Endothelial cell of umbilical vein (primary cell): ENCODE results near the gene DHDDS. TPM values are rescaled to one million over a fixed set of nuclear protein-coding genes. Genes with fewer than 3 reads are reported as not detected.

Source experiments
- BruUV-seq: library from RNA; stranded (reverse); fragments of 400-500 nt; replicated peaks from 2 replicates; lab custom pipeline; 2021; lab: Mats Ljungman, UMichigan
- CTCF ChIA-PET: fragments of 300-600, 350-600 bp; sonication (Branson Sonifier 250); formaldehyde crosslinking; loops from one replicate; lab custom pipeline; 2021; ENCODE audit warnings: antibody characterized with exemption, inconsistent platforms; lab: Charles Lee
- POLR2A ChIA-PET: fragments of 300-600, 350-600 bp; sonication (Branson Sonifier 250); formaldehyde crosslinking; loops from one replicate; lab custom pipeline; 2021; ENCODE audit warnings: antibody characterized with exemption, inconsistent platforms; lab: Charles Lee
- DNase-seq: peaks from one replicate; pipeline ENCODE4 v3.0.0-alpha.2; 2011; ENCODE audit warnings: low read depth, low spot score
- FAIRE-seq: peaks from 2 replicates; lab custom pipeline; 2011; peaks lifted over from hg19 to GRCh38; lab: Jason Lieb, UNC
- H2AFZ ChIP-seq: 2 replicates; pipeline ENCODE4 v1.6.0; 2012; ENCODE audit warnings: low read depth, low read length, control low read depth, inconsistent platforms
- H3K27ac ChIP-seq: 2 replicates; pipeline ENCODE4 v1.5.1; 2011; ENCODE audit warnings: low read depth, mild to moderate bottlenecking, control low read depth, low read length, moderate library complexity; ENCODE audit not compliant: insufficient read depth
- H3K27me3 ChIP-seq, 2 experiments: 2 replicates each; pipeline versions ENCODE4 v1.6.0 to v1.6.1; 2011; ENCODE audit warnings: low read length in 2 of 2, mixed read lengths in 1 of 2; ENCODE audit not compliant: control insufficient read depth in 2 of 2, insufficient read depth in 2 of 2
- H3K36me3 ChIP-seq, 2 experiments: 2 replicates in 1 of 2; 3 replicates in 1 of 2; pipeline ENCODE4 v1.5.1; 2011; ENCODE audit warnings: low read length in 2 of 2, mild to moderate bottlenecking in 1 of 2, moderate library complexity in 1 of 2; ENCODE audit not compliant: control insufficient read depth in 2 of 2, insufficient read depth in 2 of 2; ENCODE audit errors: extremely low read depth in 1 of 2
- H3K4me1 ChIP-seq: 3 replicates; pipeline ENCODE4 v1.5.1; 2011; ENCODE audit warnings: mild to moderate bottlenecking, low read length; ENCODE audit not compliant: control insufficient read depth, insufficient read depth; ENCODE audit errors: extremely low read depth
- H3K4me2 ChIP-seq: 2 replicates; pipeline ENCODE4 v1.6.1; 2011; ENCODE audit warnings: low read length, control low read depth, mixed read lengths; ENCODE audit not compliant: insufficient read depth
- H3K4me3 ChIP-seq, 3 experiments: fragments of 200-600 bp in 1 of 3; sonication (generic), shearing (Covaris generic) in 1 of 3; replicated peaks in 1 of 3; 2 replicates each; pipeline ENCODE4 v1.5.1; 2011 to 2016; ENCODE audit warnings: control low read depth in 3 of 3, low read length in 3 of 3, mild to moderate bottlenecking in 2 of 3, inconsistent platforms in 1 of 3, low read depth in 1 of 3, moderate library complexity in 1 of 3; ENCODE audit not compliant: insufficient read depth in 1 of 3
- H3K79me2 ChIP-seq: 2 replicates; pipeline ENCODE4 v1.6.0; 2012; ENCODE audit warnings: low read length, inconsistent platforms; ENCODE audit not compliant: control insufficient read depth, insufficient read depth
- H3K9ac ChIP-seq: replicated peaks from 2 replicates; pipeline ENCODE3; 2011; ENCODE audit warnings: low read length, control low read depth; ENCODE audit not compliant: insufficient read depth; ENCODE audit errors: extremely low read depth
- H3K9me1 ChIP-seq: replicated peaks from 3 replicates; pipeline ENCODE4 v1.6.0; 2011; ENCODE audit warnings: mild to moderate bottlenecking, low read length; ENCODE audit not compliant: control insufficient read depth, insufficient read depth; ENCODE audit errors: extremely low read depth
- H3K9me3 ChIP-seq: replicated peaks from 2 replicates; pipeline ENCODE4 v1.5.1; 2012; ENCODE audit warnings: low read length, inconsistent platforms; ENCODE audit not compliant: control insufficient read depth, insufficient read depth
- H4K20me1 ChIP-seq: replicated peaks from 2 replicates; pipeline ENCODE3; 2011; ENCODE audit warnings: mild to moderate bottlenecking, low read length; ENCODE audit not compliant: control insufficient read depth, insufficient read depth; ENCODE audit errors: extremely low read depth
- EZH2 ChIP-seq: IDR thresholded peaks from 2 replicates; pipeline ENCODE4 v1.6.1; 2012; ENCODE audit warnings: borderline replicate concordance, low read depth, mild to moderate bottlenecking, moderate library complexity, low read length, inconsistent platforms; ENCODE audit not compliant: severe bottlenecking
- GATA2 ChIP-seq: IDR thresholded peaks from 2 replicates; pipeline ENCODE4 v1.7.0; 2011; ENCODE audit warnings: low read depth, mild to moderate bottlenecking, moderate library complexity, mixed read lengths, low read length; ENCODE audit not compliant: insufficient read length, insufficient read depth
- JUN ChIP-seq: IDR thresholded peaks from 2 replicates; pipeline ENCODE4 v1.6.1; 2011; ENCODE audit warnings: borderline replicate concordance, low read depth; ENCODE audit not compliant: insufficient read length, insufficient read depth
- MAX ChIP-seq: IDR thresholded peaks from 2 replicates; pipeline ENCODE4 v1.6.1; 2011; ENCODE audit not compliant: insufficient read depth, insufficient read length
- MYC ChIP-seq: IDR thresholded peaks from one replicate; pipeline ENCODE4 v1.6.1; 2011; ENCODE audit warnings: mild to moderate bottlenecking, low read depth, low read length
- POLR2A ChIP-seq: IDR thresholded peaks from 2 replicates; pipeline ENCODE4 v1.6.1; 2012; ENCODE audit warnings: low read depth, mild to moderate bottlenecking, control low read depth, low read length
- POLR2AphosphoS5 ChIP-seq: IDR thresholded peaks from 2 replicates; pipeline ENCODE4 v1.6.1; 2012; ENCODE audit warnings: low read depth, mild to moderate bottlenecking, control low read depth, low read length, moderate library complexity; ENCODE audit not compliant: insufficient read depth
- dilution Hi-C: fragments of 300-500 bp; cut with MboI; formaldehyde crosslinking; loops from one replicate; pipeline ENCODE4 v1.15.0; 2019; ENCODE audit warnings: low sequenced_read_pairs; ENCODE audit not compliant: extremely low pct_ligation_motif_present
- intact Hi-C: fragments of 100-400 bp; cut with micrococcal nuclease; formaldehyde crosslinking; loops from one replicate; pipeline ENCODE4 v1.10.0; 2022
- polyA plus RNA-seq, 4 experiments: library from polyadenylated mRNA; depleted of rRNA in 3 of 4; stranded (reverse) in 3 of 4; unstranded in 1 of 4; fragments of >200 nt; gene quantifications; 2 replicates each; pipeline versions ENCODE4 v1.2.1 to v1.2.3, GENCODE V29; 2011 to 2012; ENCODE audit warnings: missing spikeins in 1 of 4
- total RNA-seq: library from RNA; stranded (reverse); gene quantifications from 2 replicates; pipeline ENCODE4 v1.2.3, GENCODE V29; 2021

Gene DHDDS
- total and polyA plus RNA-seq, 2 donors (not counting 3 experiments of a cell fraction or from before 2014, with no cell fraction given): 51.3 to 70.7 TPM

DNA sequence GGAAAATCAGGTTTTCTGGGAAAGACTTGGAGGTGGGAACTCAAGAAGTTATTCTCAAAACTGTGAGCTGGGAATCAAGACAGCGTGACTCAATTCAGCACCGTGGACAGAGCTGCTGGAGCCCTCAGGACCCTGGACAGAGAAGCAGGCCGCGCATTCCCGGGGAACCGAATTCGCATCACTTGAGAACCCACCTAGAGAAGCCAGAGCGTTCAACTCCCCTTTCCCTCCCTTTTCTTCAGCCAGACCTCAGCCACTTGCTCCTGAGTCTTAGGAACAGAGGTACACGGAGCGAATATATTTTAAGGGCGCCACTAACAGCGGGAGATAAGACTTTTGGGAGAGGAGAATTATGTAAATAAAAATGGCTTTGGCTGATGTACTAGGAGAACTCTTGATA lies 23.5 kb upstream of the DHDDS start:
- FAIRE-seq (peak; percentile 87), DNase-seq (peak; percentile 77)
- POLR2A ChIA-PET: no interaction called here
- Histone ChIP-seq H4K20me1 (no peaks in the 10 kb centered on the region), H3K27me3 (peaks cover 42 to 45% of the 10 kb centered on the region in 2 experiments), H3K9me3 (no peaks in the 10 kb centered on the region), H3K4me1 (no peaks in the 10 kb centered on the region), H3K9me1 (no peaks in the 10 kb centered on the region), H2AFZ (no peak overlapping the region), H3K36me3 (no peaks in the 10 kb centered on the region), H3K4me2 (no peak overlapping the region), H3K9ac (no peak overlapping the region), H3K4me3 (no peak overlapping the region), H3K27ac (no peak overlapping the region), H3K79me2 (no peaks in the 10 kb centered on the region)
- TF ChIP-seq GATA2 (no peak), POLR2AphosphoS5 (peak; percentile 52), MAX (peak; percentile 72), MYC (no peak), EZH2 (peak; percentile 82)
- dilution Hi-C loops (no loop called here), intact Hi-C loops (no loop called here)
- CTCF ChIA-PET: interaction anchor here (0.6 to 1.1 kb wide), 4 partner anchors 8 to 174 kb away, joined by 3 to 33 read pairs (median 4); partner anchors contain the start of genes CEP85 and DHDDS
- no TSS peak for BruUV-seq

GRCh38 chr1:26409191-26409807 lies 22.8 kb upstream of the DHDDS start:
- no peaks in the 10 kb centered on the region for H4K20me1 ChIP-seq
- H3K9ac ChIP-seq: no peak overlapping the region
- dilution Hi-C loops (no loop called here), intact Hi-C loops (no loop called here)
- no peaks in the 10 kb centered on the region for H3K9me1 ChIP-seq
- FAIRE-seq (no peak), DNase-seq (no peak)
- ChIA-PET CTCF (interaction anchor here (1.1 kb wide), 1 partner anchor 8 kb away, joined by 33 read pairs; no protein-coding TSS in a partner anchor), POLR2A (no interaction called here)
- no peak overlapping the region for H3K27ac ChIP-seq
- peaks cover 43 to 49% of the 10 kb centered on the region in 2 experiments for H3K27me3 ChIP-seq
- no peaks in the 10 kb centered on the region for H3K9me3 ChIP-seq
- BruUV-seq: no TSS peak
- H3K4me2 ChIP-seq: no peak overlapping the region
- H3K36me3 ChIP-seq: no peaks in the 10 kb centered on the region
- H3K79me2 ChIP-seq: no peaks in the 10 kb centered on the region
- TF ChIP-seq EZH2 (peak; percentile 74), GATA2 (no peak), POLR2A (no peak), JUN (no peak)
- no peak overlapping the region for H3K4me3 ChIP-seq
- no peak overlapping the region for H2AFZ ChIP-seq
- H3K4me1 ChIP-seq: no peaks in the 10 kb centered on the region
